OCI-LY7 (cell line): Measurements from ENCODE around the gene FYN. TPM values are rescaled to one million over a fixed set of nuclear protein-coding genes. Genes with fewer than 3 reads are reported as not detected.
"Not testable (repeated sequence)": the region's sequence is repeated elsewhere in the genome, so short reads cannot be mapped to it uniquely, and the experiment has no call there.

ENCODE experiments used
- BruUV-seq: library from RNA; stranded (reverse); fragments of 400-500 nt; replicated peaks from 2 replicates; lab custom pipeline; 2021; lab: Mats Ljungman, UMichigan
- CTCF ChIA-PET: fragments of 300-600 bp; sonication (Branson Sonifier 250); formaldehyde crosslinking; loops from one replicate; lab custom pipeline; 2022; ENCODE audit warnings: antibody characterized with exemption; ENCODE audit not compliant: unreplicated experiment; lab: Charles Lee
- POLR2A ChIA-PET: fragments of 300-600 bp; sonication (Branson Sonifier 250); formaldehyde crosslinking; loops from one replicate; lab custom pipeline; 2022; ENCODE audit warnings: antibody characterized with exemption; lab: Charles Lee
- DNase-seq: peaks from one replicate; pipeline ENCODE4 v3.0.0-alpha.2; 2015; ENCODE audit warnings: low spot score
- H2AFZ ChIP-seq: fragments of 200-600 bp; sonication (generic), shearing (Covaris generic); 2 replicates; pipeline ENCODE4 v1.6.1; 2014; ENCODE audit warnings: mild to moderate bottlenecking, antibody characterized with exemption, low read length, moderate library complexity
- H3K27ac ChIP-seq: fragments of 200-600 bp; sonication (generic); 2 replicates; pipeline ENCODE4 v1.5.1; 2014; ENCODE audit warnings: mixed run types, low read depth, mild to moderate bottlenecking, moderate library complexity, low read length, inconsistent platforms; ENCODE audit not compliant: poor library complexity, severe bottlenecking
- H3K36me3 ChIP-seq: fragments of 200-600 bp; sonication (generic); 2 replicates; pipeline ENCODE4 v1.6.1; 2014; ENCODE audit warnings: mild to moderate bottlenecking, antibody characterized with exemption, low read length, moderate library complexity, mixed read lengths; ENCODE audit not compliant: insufficient read depth
- H3K4me1 ChIP-seq: fragments of 200-600 bp; sonication (generic); 2 replicates; pipeline ENCODE4 v1.5.1; 2014; ENCODE audit warnings: mild to moderate bottlenecking, low read length; ENCODE audit not compliant: insufficient read depth, poor library complexity, severe bottlenecking
- H3K4me2 ChIP-seq: fragments of 200-600 bp; sonication (generic); 2 replicates; pipeline ENCODE4 v1.6.1; 2014; ENCODE audit warnings: mild to moderate bottlenecking, low read length
- H3K4me3 ChIP-seq: fragments of 200-600 bp; sonication (generic); 2 replicates; pipeline ENCODE4 v1.5.1; 2014; ENCODE audit warnings: mild to moderate bottlenecking, low read depth, low read length; ENCODE audit not compliant: poor library complexity, severe bottlenecking
- H3K79me2 ChIP-seq: fragments of 200-600 bp; sonication (generic); 2 replicates; pipeline ENCODE4 v1.6.1; 2016; ENCODE audit warnings: low read depth, mild to moderate bottlenecking, low read length, moderate library complexity, mixed read lengths; ENCODE audit not compliant: insufficient read depth
- H3K9me2 ChIP-seq: fragments of 200-600 bp; sonication (generic); 2 replicates; pipeline ENCODE4 v1.6.1; 2016; ENCODE audit warnings: mild to moderate bottlenecking, low read length, mixed read lengths; ENCODE audit not compliant: insufficient read depth
- H3K9me3 ChIP-seq: fragments of 200-600 bp; sonication (generic); 2 replicates; pipeline ENCODE4 v1.6.1; 2014; ENCODE audit warnings: mild to moderate bottlenecking, mixed run types, low read length, mixed read lengths
- H4K20me1 ChIP-seq: fragments of 200-600 bp; sonication (generic); 2 replicates; pipeline ENCODE4 v1.6.1; 2014; ENCODE audit warnings: mild to moderate bottlenecking, antibody characterized with exemption, low read length, moderate library complexity, mixed read lengths; ENCODE audit not compliant: insufficient read depth
- EZH2phosphoT487 ChIP-seq: fragments of 200-600 bp; sonication (generic); IDR thresholded peaks from 2 replicates; pipeline ENCODE4 v1.6.1; 2018; ENCODE audit warnings: low read depth, borderline replicate concordance, mild to moderate bottlenecking, mixed run types, antibody characterized with exemption, low read length, moderate library complexity, mixed read lengths
- intact Hi-C: fragments of 100-400 bp; cut with micrococcal nuclease; formaldehyde crosslinking; loops from one replicate; pipeline ENCODE4 v1.10.0; 2022; ENCODE audit not compliant: unreplicated experiment
- total RNA-seq, 2 experiments: library from RNA; depleted of rRNA in 1 of 2; stranded (reverse); fragments of >200 nt in 1 of 2; shearing (Covaris generic) in 1 of 2; gene quantifications; 2 replicates each; pipeline ENCODE4 v1.2.3, GENCODE V29; 2014 to 2022
- TF ChIP-seq, protein P1 (sequence below): fragments of 200-600 bp; sonication (generic); conservative IDR thresholded peaks from 2 replicates; pipeline ENCODE4 v1.5.1; 2014; ENCODE audit warnings: mild to moderate bottlenecking, antibody characterized with exemption, low read length, moderate library complexity, mixed read lengths

FYN gene
- total RNA-seq, 2 experiments from 2014 or later: 57.3 to 92.9 TPM

DNA sequence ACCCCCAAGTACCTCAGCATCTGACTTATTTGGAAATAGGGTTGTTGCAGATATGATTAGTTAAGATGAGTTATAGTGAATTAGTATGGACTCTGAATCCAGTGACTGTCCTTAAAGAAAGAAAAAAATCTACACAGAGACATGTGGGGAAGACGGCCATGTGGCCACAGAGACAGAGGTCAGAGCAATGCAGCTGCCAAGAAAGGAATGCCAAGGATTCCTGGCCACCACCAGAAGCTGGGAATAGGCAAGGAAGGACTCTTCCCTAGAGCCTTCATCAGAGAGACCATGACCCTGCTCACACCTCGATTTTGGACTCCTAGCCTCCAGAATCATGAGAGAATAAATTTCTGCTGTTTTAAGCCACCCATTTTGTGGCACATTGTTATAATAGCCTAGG is 81.8 kb downstream of the FYN start:
- Histone ChIP-seq H4K20me1 (no peaks in the 10 kb centered on the region), H3K36me3 (no peaks in the 10 kb centered on the region), H3K79me2 (no peaks in the 10 kb centered on the region), H3K9me3 (no peaks in the 10 kb centered on the region), H3K4me1 (no peaks in the 10 kb centered on the region), H3K4me3 (no peak overlapping the region), H3K4me2 (no peak overlapping the region), H2AFZ (no peak overlapping the region), H3K9me2 (no peaks in the 10 kb centered on the region), H3K27ac (no peak overlapping the region)
- TF ChIP-seq EZH2phosphoT487: no peak
- TF ChIP-seq, protein P1, sequence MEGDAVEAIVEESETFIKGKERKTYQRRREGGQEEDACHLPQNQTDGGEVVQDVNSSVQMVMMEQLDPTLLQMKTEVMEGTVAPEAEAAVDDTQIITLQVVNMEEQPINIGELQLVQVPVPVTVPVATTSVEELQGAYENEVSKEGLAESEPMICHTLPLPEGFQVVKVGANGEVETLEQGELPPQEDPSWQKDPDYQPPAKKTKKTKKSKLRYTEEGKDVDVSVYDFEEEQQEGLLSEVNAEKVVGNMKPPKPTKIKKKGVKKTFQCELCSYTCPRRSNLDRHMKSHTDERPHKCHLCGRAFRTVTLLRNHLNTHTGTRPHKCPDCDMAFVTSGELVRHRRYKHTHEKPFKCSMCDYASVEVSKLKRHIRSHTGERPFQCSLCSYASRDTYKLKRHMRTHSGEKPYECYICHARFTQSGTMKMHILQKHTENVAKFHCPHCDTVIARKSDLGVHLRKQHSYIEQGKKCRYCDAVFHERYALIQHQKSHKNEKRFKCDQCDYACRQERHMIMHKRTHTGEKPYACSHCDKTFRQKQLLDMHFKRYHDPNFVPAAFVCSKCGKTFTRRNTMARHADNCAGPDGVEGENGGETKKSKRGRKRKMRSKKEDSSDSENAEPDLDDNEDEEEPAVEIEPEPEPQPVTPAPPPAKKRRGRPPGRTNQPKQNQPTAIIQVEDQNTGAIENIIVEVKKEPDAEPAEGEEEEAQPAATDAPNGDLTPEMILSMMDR: no peak
- ChIA-PET POLR2A (interaction anchor here (0.8 kb wide), 1 partner anchor 40 kb away, joined by 3 read pairs; no protein-coding TSS in a partner anchor), CTCF (no interaction called here)
- DNase-seq: no peak
- intact Hi-C loops: no loop called here
- no TSS peak for BruUV-seq

DNA sequence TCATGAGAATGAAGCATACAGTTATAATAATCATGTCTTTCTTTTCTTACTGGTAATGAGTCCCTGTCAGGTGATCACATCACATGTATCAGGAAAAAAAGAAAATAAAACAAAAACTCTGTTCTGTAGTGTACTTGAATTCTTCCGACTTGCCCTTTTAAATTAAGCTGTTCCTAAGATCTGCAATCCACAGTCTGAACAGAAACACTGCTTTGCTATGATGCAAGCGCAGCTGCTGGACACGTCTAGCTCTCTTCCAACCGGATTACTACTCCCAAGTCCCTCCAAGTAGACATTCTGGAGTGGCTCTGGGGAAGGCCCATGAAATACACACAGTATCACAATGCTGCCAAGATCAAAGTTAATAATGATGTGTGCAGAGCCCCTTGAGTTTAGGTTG is 83.7 kb downstream of the FYN start:
- H3K4me1 ChIP-seq: no peaks in the 10 kb centered on the region
- ChIA-PET CTCF (no interaction called here), POLR2A (interaction anchor here (0.8 kb wide), 1 partner anchor 56 kb away, joined by 3 read pairs; no protein-coding TSS in a partner anchor)
- no peak for TF ChIP-seq EZH2phosphoT487
- TF ChIP-seq, protein P1: no peak
- H3K9me3 ChIP-seq: no peaks in the 10 kb centered on the region
- no peaks in the 10 kb centered on the region for H3K79me2 ChIP-seq
- no peak overlapping the region for H2AFZ ChIP-seq
- H3K4me3 ChIP-seq: no peak overlapping the region
- no peaks in the 10 kb centered on the region for H4K20me1 ChIP-seq
- no peaks in the 10 kb centered on the region for H3K9me2 ChIP-seq
- no TSS peak for BruUV-seq
- intact Hi-C loops: no loop called here
- H3K36me3 ChIP-seq: no peaks in the 10 kb centered on the region
- no peak overlapping the region for H3K27ac ChIP-seq
- DNase-seq: no peak
- H3K4me2 ChIP-seq: no peak overlapping the region

GRCh38 chr6:111788379-111789276 is 84.6 kb downstream of the FYN start:
- CTCF ChIA-PET: no interaction called here

DNA sequence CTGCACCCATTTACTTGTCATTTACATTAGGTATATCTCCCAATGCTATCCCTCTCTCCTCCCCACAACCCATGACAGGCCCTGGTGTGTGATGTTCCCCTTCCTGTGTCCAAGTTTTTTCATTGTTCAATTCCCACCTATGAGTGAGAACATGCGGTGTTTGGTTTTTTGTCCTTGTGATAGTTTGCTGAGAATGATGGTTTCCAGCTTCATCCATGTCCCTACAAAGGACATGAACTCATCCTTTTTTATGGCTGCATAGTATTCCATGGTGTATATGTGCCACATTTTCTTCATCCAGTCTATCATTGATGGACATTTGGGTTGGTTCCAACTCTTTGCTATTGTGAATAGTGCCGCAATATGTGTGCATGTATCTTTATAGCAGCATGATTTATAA is 87.1 kb downstream of the FYN start:
- H2AFZ ChIP-seq, CTCF ChIA-PET, H3K4me1 ChIP-seq, H3K9me2 ChIP-seq, H3K4me2 ChIP-seq, H3K36me3 ChIP-seq, H3K9me3 ChIP-seq, DNase-seq, H3K4me3 ChIP-seq, H4K20me1 ChIP-seq, H3K79me2 ChIP-seq, intact Hi-C loops, H3K27ac ChIP-seq, BruUV-seq, POLR2A ChIA-PET: not testable (repeated sequence)

More at GRCh38 chr6:111788379-111789276, 84.6 kb downstream of the FYN start:
- no peak for TF ChIP-seq EZH2phosphoT487
- TF ChIP-seq, protein P1: no peak
- Histone ChIP-seq H3K9me3 (no peaks in the 10 kb centered on the region), H2AFZ (no peak overlapping the region), H4K20me1 (no peaks in the 10 kb centered on the region), H3K4me1 (no peaks in the 10 kb centered on the region), H3K4me3 (no peak overlapping the region), H3K4me2 (no peak overlapping the region), H3K27ac (no peak overlapping the region), H3K9me2 (no peaks in the 10 kb centered on the region), H3K36me3 (no peaks in the 10 kb centered on the region), H3K79me2 (no peaks in the 10 kb centered on the region)
- no TSS peak for BruUV-seq
- POLR2A ChIA-PET: interaction anchor here (0.6 to 1.1 kb wide), 3 partner anchors 18 to 72 kb away, joined by 3 to 5 read pairs (median 3); no protein-coding TSS in a partner anchor
- intact Hi-C loops: no loop called here
- no peak for DNase-seq
